HL-60 (cell line): ENCODE data around the gene PRDM2.

Experiments used
- CTCF ChIP-seq: IDR thresholded peaks from one replicate; pipeline ENCODE4 v1.5.1; 2011; ENCODE audit warnings: low read length, control low read depth, inconsistent platforms; ENCODE audit not compliant: insufficient read depth
- POLR2AphosphoS5 ChIP-seq: IDR thresholded peaks from 2 replicates; pipeline ENCODE4 v1.6.1; 2012; ENCODE audit warnings: low read depth

- TF ChIP-seq CTCF (no peak), POLR2AphosphoS5 (no peak)
These were observed 14.9 kb downstream of the PRDM2 start for GRCh38 chr1:13714851-13715250.
